Activated CD4-positive, alpha-beta T cell treated with anti-CD3 and anti-CD28 coated beads, Interleukin-2, amount 50 U/mL, for 48 hours (primary cell): ENCODE data around the gene SLC26A2.
"Not testable (repeated sequence)": the region's sequence is repeated elsewhere in the genome, so short reads cannot be mapped to it uniquely, and the experiment has no call there.

Source experiments
- DNase-seq, 2 experiments: peaks; one replicate each; pipeline ENCODE4 v3.0.0-alpha.2; 2020

SLC26A2 gene

DNA sequence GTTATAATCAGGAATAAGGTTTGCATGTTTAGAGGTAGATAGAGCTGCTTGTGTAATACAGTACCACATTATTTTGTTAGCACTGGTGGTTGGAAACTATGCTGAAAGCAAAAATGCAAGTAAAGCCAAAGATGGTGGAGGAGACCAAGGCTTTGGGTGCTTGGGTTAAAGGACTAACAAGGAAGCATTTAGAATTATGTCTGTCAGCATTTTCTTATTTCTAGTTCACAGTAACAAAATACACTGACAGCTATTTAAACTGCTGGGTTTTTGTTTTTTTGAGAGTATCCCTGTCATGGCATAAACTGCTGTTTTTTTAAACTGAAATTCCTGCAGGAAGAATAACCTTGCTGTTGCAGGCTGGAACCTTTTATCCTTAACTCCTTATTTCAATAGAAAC lies 46.5 kb downstream of the SLC26A2 start:
- DNase-seq: no peak

DNA sequence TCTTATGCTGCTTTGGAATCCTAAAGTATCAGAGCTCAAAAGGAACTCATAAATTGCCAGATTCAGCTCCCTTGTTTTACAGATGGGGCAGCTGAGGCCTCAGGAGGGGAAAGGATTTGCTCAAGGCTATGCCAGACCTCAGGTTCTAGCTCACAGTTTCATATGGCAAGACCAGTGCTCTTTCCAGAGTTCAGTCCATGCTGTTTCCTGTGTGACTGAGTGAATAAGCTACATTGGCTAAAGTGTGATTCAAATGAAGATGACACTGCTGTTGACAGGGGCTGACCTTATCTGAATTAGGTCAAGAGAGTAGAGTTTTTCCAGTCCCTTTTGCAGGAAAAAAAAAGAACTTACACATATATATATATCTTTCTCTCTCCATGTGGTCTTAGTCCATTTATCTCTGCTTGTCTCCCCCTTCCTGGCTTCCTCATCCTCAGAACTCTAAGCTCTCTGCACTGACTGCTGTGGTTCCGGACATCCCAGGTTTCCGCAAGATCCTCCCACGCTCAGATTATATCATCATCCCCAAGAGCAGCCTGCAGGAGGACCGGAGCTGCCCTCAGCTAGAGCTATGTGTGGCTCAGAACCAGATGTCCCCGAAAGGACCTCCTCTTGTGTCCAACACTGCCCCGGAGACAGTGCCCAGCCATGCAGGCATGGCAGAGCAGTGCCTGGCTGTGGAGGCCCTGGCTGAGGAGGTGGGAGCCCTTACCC lies 49.3 kb downstream of the SLC26A2 start:
- DNase-seq: no peak

DNA sequence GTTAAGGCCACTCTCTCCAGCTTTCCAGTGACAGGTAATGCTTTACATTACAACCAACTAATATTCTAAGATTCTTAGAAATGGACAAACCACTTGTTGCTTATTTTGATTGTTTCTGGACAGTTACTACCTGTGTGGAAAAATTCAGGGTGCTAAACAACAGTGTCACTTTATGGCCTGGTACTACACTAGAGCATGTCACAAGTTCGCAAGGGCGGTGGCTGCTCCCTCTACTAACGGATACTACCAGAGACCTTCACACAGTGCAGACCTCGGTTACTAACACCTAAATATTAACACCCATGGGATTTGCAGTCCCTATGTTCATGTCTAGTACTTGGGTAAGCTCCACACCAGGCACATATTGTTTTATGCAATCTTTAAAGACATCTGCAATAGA lies 53.4 kb downstream of the SLC26A2 start:
- DNase-seq: no peak

DNA sequence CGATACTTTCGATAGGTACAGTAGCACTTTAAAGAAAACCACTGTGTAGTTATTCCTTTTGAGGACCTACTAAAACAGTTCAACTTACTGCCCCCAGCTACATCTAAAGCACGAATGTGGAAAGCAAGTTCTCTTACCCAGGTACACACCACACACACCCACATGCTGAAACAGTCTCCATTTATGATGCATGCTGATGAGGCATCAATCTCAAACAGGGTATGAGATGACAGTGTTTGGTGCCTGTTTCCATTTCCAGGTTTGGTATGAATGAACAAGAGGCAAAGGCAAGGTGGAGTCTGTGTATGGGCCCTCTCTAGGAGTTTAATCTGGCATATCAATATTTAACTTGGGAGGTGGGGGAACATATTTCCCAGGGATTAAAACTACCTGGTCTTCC lies 53.9 kb downstream of the SLC26A2 start:
- DNase-seq: peak in 1 of 2 experiments; percentile 7

DNA sequence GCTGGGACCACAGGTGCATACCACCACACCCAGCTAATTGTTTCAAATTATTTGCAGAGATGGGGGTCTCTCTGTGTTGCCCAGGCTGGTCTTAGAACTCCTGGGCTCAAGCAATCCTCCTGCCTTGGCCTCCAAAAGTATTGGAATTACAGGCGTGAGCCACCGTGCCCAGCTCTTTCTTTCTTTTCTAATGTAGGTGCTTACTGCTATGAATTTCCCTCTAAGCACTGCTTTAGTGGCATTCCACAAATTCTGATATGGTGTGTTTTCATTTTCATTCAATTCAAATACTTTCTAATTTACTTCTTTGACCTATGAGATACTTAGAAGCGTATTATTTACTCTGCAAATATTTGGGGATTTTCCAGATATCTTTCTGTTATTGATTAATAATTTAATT lies 54.9 kb downstream of the SLC26A2 start:
- no peak for DNase-seq

DNA sequence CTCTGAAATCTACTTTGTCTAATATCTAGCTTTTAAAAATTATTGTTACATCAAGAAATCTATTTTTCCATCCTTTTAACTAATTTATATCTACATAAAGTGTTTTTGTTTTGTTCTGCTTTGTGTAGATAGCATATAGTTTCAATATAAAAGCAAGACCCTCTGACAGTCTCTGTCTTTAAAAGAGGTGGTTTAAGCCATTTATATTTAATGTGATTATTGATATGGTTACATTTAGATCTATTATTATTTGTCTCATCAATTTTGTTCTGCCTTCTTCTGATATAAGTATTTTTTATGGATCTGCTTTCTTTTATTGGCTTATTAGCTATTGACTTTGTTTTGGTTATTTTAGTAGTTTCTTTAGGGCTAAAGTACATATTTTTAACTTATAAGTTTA lies 56.0 kb downstream of the SLC26A2 start:
- DNase-seq: no peak

DNA sequence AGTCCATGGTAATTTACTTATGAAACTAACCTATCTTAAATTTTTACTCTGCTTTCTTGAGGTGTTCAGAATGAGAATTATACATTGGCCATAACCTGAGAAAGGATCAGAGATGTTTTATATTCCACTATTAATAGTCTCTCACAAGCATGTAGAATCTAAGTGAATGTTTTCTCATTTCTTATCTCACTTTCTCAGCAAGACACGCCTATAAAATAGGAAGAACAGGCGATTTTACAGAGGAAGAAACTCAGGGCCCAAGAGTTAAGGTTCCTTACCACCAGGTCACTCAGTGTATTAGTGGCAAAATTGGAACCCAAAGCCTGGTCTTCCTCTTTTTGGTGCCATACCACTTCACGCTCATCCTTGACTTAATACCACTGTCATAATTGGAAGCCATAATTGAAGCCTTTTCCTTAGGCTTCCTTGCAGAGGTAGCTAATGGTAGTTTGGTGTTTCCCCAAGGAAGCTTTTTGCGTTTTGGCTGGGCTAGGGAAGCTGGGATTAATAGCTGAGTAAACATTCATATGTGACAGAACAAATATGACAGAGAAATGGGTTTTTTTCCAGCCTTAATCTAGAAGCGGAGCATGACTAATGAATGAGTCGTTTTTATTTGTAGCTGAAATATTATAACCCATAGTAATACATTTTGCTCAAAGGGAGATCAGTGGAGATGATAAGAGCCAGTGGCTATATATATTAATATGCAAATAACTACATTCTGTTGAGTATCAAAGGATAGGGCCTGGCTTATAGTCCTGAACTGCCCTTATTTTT lies 56.9 kb downstream of the SLC26A2 start:
- no peak for DNase-seq

DNA sequence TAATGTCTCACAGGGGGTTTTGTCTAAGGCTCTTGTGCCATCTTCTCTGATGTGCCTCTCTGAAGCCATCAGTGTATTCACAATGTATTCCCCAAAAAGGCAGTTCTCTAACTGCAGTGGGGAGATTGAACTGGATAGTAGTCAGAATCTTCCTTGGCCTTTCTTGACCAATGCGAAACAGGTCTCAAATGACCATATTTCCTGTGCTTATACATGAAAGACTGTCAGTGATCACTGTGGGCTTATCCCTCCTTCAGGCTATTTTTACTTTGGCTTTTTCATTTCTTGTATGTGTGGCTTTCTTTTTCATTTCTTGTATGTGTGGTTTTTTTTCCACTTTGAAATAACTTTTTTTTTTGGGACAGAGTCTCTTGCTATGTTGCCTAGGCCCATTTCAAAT lies 59.7 kb downstream of the SLC26A2 start:
- no peak for DNase-seq

DNA sequence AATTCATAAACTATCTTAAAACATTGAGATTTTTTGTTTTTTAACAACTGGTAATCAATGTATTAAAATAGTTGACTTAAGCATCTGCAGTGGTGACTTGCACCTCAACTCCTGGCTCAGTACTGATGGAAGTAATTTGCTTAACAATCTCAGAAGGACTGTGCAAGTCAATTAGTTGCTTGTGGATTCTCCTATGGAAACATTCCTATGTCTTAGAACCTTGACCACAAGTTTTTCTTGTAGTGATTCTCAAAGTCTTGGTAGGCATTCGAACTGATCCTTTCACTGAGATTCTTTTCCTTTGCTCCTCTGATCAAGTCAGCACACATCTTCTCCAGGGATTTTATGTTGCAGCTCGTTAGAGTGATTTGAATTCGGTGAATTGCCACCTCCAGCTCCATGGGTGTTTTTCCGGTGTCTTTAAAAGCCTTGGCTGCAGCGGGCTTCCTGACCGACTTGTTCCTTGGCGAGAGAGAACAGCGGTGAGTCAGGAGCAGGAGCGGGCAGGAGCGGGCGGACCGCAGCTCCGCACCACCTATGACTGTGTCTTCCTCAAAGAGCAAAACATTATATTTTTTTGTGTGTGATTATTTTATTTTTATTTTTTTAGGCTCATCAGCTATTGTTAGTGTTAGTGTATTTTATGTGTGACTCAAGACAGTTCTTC lies 61.1 kb downstream of the SLC26A2 start:
- DNase-seq: no peak

DNA sequence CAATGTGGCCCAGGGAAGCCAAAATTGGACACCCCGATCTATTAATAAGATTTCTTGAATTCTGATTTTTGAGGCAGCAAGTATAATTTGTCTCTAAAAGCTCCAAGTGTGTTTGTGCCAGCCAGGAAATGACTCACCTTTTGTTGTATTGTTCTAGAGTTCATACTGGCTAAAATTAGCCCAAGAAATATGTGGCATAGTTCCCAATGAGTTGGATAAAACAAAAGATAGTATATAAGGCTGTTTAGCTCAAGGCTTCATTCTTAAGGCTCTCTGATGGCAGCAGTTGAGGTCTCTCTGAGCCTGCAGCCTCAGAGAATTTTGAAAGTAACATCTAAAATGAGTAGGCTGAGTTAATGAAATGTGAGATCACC lies 61.6 kb downstream of the SLC26A2 start:
- DNase-seq: no peak

DNA sequence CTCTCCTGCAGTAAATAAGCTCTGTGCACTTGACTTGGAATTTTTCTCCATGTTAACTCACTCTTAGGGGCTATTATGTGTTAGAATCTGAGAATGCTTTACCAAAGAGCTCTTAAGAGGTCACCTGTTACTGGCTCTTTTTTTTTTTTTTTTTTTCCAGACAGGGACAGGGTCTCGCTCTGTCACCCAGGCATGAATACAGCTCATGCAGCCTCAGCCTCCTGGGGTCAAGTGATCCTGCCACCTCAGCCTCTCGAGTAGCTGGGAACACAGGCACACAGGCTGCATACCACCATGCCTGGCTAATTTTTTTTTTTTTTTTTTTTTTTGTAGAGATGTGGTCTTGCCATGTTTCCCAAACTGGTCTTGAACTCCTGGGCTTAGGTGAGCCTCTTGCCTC lies 62.1 kb downstream of the SLC26A2 start:
- DNase-seq: no peak

DNA sequence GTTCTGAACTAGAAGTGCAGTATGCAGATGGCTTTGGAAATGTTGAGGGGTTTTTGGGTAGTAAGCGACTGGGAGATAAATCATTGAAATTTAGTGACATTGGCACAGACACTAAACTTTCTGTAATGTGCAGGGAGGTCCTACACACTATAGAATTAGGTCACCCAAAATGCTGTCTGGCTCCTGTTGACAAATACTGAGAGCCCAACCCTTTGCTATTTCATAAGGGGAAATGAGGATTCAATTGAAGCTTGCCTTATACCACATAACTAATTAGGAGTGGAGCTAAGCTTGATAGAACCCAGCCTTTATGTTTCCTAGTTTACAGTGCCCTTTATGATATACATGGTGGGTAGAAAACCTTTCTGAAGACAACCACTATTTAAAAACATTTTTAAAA lies 62.6 kb downstream of the SLC26A2 start:
- no peak for DNase-seq

DNA sequence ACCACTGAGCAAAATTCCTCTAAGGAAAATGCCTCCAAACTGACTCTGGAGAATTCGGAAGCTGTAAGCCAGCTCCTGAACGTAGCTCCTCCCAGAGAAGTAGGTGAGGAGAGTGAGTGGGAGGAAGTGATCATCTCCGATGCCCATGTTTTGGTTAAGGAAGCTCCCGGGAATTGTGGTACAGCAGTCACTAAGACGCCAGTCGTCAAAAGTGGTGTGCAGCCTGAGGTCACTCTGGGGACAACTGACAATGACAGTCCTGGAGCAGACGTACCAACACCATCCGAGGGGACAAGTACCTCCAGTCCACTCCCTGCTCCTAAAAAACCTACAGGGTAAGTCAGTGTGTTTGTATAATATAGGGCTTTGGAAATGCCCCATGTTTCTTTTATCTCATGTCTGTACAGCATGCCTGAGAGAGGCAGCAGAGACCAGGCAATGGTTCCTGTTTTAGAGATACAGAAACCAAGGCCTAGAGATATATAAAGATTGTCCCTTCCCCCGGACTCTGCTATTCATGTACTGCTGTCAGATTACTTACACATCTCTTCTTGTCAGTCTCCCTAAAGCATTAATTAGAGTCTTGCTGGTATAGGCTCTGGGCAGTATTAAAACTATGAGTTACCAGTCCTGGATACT lies 63.9 kb downstream of the SLC26A2 start:
- no peak for DNase-seq

DNA sequence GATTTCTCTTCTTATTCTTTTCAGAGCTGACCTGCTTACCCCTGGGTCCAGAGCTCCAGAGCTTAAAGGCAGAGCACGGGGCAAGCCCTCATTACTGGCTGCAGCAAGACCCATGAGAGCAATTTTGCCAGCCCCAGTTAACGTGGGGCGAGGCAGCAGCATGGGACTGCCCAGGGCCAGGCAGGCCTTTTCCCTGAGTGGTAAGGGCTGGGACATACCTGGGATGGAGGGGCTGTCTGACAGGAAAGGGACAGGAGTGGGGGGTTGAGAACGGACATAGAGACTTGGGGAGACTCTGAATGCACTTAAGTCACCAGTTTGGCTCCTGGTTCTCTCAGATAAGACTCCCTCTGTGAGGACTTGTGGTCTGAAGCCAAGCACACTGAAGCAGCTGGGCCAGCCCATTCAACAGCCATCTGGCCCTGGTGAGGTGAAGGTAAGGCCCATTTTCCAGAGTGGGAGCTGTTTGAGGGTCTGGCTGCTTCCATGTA lies 66.2 kb downstream of the SLC26A2 start:
- DNase-seq: no peak

DNA sequence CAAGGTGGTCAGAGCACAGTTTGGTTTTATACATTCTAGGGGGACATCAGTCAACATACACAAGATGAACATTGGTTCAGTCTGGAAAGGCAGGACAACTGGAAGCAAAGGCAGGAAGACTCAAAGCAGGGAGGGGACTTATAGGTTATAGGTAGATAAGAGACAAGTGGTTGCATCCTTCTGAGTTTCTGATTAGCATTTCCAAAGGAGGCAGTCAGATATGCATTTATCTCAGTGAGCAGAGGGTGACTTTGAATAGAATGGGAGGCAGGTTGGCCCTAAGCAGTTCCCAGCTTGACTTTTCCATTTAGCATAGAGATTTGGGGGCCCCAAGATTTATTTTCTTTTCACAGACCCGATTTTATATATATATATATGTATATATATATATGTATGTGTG lies 67.5 kb downstream of the SLC26A2 start:
- not testable (repeated sequence) for DNase-seq

DNA sequence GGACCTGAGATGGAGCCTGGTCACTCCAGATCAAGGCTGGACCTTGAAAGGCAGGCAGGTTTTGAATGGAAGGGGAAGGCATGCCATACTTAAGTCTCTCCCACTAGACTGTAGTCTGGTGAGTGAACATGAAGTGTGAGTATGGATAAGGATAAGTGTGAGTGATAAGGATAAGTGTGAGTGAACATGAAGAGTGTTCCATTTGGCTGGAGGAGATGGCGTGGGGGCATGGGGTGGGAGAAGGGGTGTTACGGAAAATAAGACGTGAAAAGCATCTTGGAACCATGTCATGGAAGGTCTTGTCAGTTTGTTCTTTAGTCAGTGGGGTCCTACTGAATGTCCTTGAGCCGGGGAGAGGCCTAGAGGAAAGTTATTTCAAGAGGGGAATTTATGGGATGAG lies 72.8 kb downstream of the SLC26A2 start:
- no peak for DNase-seq

DNA sequence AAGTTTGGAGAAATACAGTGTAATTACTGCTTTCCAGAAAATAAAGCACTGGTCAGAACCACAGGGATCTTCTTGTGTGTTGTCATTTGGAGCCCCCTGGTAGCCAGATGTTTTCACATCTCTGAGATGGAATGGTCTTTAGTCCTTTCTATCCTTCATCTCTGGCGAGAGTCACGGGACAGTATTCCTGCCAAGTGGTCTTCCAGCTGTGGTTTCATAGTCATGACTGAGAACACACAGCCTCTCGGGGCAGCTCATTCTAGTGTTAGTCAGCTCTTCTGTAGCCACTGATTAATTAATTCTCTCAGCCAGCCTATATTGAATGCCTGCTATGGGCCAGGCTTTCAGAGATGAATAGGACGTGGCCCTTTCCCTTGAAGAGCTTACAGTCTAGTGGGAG lies 74.1 kb downstream of the SLC26A2 start:
- DNase-seq: no peak

DNA sequence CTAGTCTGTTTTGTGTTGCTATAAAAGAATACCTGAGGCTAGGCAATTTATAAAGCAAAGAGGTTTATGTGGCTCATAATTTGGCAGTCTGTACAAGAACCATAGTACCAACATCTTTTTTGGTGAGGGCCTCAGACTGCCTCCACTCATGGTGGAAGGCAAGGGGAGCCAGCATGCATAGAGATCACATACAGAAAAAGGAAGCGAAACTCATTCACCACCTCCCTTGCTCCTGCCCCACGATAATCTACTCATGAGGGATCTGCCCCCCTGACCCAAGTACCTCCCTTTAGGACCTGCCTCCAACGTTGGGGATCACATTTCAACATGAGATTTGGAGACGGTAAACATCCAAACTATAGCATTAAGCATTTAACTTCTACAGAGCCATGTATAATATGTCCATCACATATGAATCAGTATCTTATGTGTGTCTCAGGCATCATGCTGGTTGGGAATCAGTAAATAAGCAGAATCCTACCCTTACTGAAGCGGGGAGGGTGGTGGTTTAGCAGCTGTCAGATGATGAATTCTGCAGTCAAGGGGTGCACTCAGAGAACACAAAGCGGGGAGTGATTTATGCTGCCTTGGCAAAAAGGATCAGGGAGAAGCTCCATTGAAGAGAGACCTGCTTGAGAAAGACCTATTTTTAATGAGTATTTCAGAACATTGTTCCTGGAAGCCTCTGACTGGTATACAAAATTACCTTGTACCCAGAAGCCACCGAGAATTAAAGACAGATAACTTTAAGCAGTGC lies 74.8 kb downstream of the SLC26A2 start:
- no peak for DNase-seq

DNA sequence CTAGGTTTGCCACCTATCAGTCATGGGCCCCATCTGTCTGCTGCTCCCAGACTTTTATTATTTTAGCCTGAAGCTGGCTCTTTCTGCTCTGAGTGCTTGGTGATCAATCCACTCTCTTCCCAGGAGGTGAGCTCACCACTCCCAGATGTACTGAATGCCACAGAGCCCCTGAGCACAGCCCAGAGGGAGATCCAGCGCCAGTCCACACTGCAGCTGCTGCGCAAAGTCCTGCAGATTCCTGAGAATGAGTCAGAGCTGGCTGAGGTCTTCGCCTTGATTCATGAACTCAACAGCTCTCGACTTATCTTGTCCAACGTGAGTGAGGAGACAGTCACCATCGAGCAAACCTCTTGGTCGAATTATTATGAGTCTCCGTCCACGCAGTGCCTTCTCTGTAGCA lies 76.0 kb downstream of the SLC26A2 start:
- DNase-seq: no peak
